ENCODE data around the gene SPRY4. TPM values are rescaled to one million over a fixed set of nuclear protein-coding genes. Genes with fewer than 3 reads are reported as not detected.
A peak's percentile ranks its signal among the peaks of the same experiment; 100 is the strongest.
"Not testable (repeated sequence)": the region's sequence is repeated elsewhere in the genome, so short reads cannot be mapped to it uniquely, and the experiment has no call there.

Gene SPRY4
- total RNA-seq, 3 donors from 2014 or later = 10.7 to 13.8 (median 11.6) TPM

DNA sequence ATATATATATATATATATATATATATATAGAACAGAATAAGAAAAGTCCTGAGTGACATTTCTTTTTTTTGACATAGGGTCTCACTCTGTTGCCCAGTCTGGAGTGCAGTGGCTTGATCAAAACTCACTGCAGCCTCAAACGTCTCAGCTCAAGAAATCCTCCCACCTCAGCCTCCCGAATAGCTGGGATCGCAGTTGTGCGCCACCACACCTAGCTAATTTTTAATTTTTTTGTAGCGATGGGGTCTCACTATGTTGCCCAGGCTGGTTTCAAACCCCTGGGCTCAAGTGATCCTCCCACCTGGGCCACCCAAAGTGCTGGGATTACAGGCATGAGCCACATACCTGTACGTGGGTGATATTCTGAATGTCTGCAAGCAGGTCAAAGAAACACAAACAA, 48.3 kb downstream of the SPRY4 start:
- Histone ChIP-seq H3K36me3 (ENCODE audit: low read depth) (no peaks in the 10 kb centered on the region), H3K4me3 (no peak overlapping the region), H3K4me1 (ENCODE audit: low read depth) (no peaks in the 10 kb centered on the region), H3K9me3 (no peaks in the 10 kb centered on the region)
- no peak for TF ChIP-seq CTCF (IDR thresholded peaks at IDR 0.05)
- ATAC-seq = no peak
- no peak for DNase-seq
- intact Hi-C loops (cut with DNase I, micrococcal nuclease) = no loop called here

DNA sequence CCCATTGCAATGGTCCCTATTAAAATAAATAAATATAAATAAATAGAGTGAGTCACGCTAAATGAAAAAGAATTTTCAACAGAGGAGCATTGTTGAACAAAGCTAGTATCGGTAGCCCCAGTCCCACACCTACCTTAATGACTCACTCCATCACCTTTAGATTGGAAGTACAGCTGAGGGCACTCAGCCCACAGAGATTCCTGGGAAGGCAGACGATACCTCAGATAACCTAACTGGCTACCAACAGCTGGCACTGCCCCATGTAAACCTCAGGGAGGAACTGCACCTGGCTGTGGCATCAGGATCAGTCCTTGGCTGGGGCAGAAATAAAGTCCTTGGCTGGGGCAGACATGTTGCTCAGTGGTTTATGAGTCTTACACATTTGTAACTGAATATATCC, 49.3 kb downstream of the SPRY4 start:
- Histone ChIP-seq H3K4me1 (ENCODE audit: low read depth) (no peaks in the 10 kb centered on the region), H3K4me3 (no peak overlapping the region), H3K9me3 (no peaks in the 10 kb centered on the region), H3K36me3 (ENCODE audit: low read depth) (no peaks in the 10 kb centered on the region)
- TF ChIP-seq CTCF (IDR thresholded peaks at IDR 0.05) = no peak
- intact Hi-C loops (cut with DNase I, micrococcal nuclease) = no loop called here
- no peak for DNase-seq
- peak; percentile 18 for ATAC-seq

DNA sequence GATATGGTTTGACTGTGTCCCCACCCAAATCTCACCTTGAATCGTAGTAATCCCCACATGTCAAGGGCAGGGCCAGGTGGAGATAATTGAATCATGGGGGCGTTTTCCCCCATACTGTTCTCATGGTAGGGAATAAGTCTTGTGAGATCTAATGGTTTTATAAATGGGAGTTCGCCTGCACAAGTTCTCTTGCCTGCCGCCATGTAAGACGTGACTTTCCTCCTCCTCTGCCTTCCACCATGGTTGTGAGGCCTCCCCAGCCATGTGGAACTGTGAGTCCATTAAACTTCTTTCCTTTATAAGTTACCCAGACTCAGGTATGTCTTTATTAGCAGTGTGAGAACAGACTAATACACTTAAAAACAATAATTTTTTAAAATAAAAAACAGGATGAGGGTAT, 52.2 kb downstream of the SPRY4 start:
- H3K9me3 ChIP-seq; intact Hi-C loops (cut with DNase I, micrococcal nuclease); DNase-seq; H3K36me3 ChIP-seq (ENCODE audit: low read depth); H3K4me3 ChIP-seq; ATAC-seq; H3K4me1 ChIP-seq (ENCODE audit: low read depth): not testable (repeated sequence)

- H3K9me3 ChIP-seq; ATAC-seq; H3K4me3 ChIP-seq; H3K36me3 ChIP-seq (ENCODE audit: low read depth); H3K4me1 ChIP-seq (ENCODE audit: low read depth); DNase-seq; intact Hi-C loops (cut with DNase I, micrococcal nuclease): not testable (repeated sequence)
Observed at GRCh38 chr5:142264084-142264483, 60.7 kb downstream of the SPRY4 start.

- Histone ChIP-seq H3K4me3 (no peak overlapping the region), H3K4me1 (ENCODE audit: low read depth) (no peaks in the 10 kb centered on the region), H3K9me3 (no peaks in the 10 kb centered on the region), H3K36me3 (ENCODE audit: low read depth) (no peaks in the 10 kb centered on the region)
- no peak for TF ChIP-seq CTCF (IDR thresholded peaks at IDR 0.05)
- no peak for DNase-seq
- intact Hi-C loops (cut with DNase I, micrococcal nuclease) = no loop called here
- ATAC-seq = no peak
Observed at GRCh38 chr5:142263346-142263745, 61.5 kb downstream of the SPRY4 start.

DNA sequence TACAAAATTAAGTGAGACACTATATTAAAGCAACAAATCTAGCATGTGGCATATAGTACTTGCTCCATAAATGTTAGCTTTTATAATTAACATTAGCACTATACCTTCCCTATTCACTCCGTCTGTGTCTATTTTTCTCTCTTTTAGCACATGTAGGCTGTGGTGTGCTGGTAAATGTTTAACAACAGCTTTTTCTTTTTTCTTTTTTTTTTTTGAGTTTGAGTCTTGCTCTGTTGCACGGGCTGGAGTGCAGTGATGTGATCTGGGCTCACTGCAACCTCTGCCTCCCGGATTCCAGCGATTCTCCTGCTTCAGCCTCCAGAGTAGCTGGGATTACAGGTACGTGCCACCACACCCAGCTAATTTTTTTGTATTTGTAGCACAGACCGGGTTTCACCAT, 62.1 kb downstream of the SPRY4 start:
- H3K36me3 ChIP-seq (ENCODE audit: low read depth) = no peaks in the 10 kb centered on the region
- no peaks in the 10 kb centered on the region for H3K4me1 ChIP-seq (ENCODE audit: low read depth)
- intact Hi-C loops (cut with DNase I, micrococcal nuclease) = no loop called here
- H3K4me3 ChIP-seq = no peak overlapping the region
- ATAC-seq = no peak
- DNase-seq = no peak
- no peak for TF ChIP-seq CTCF (IDR thresholded peaks at IDR 0.05)
- H3K9me3 ChIP-seq = no peaks in the 10 kb centered on the region

Other genes starting within 250 kb of the SPRY4 start
- 10 to 100 TPM; 45.7 to 53.2 (median 49.4) TPM for gene NDFIP1, start 216.2 kb downstream of the SPRY4 start, total RNA-seq